ENCODE data around the gene ANKRD39. TPM values are rescaled to one million over a fixed set of nuclear protein-coding genes. Genes with fewer than 3 reads are reported as not detected.

The ANKRD39 gene
- total and polyA plus RNA-seq, 9 of the 15 experiments (the other 6 are each of a cell fraction or from before 2014, with no cell fraction given): 8.2 to 33.1 (median 23.8) TPM

DNA sequence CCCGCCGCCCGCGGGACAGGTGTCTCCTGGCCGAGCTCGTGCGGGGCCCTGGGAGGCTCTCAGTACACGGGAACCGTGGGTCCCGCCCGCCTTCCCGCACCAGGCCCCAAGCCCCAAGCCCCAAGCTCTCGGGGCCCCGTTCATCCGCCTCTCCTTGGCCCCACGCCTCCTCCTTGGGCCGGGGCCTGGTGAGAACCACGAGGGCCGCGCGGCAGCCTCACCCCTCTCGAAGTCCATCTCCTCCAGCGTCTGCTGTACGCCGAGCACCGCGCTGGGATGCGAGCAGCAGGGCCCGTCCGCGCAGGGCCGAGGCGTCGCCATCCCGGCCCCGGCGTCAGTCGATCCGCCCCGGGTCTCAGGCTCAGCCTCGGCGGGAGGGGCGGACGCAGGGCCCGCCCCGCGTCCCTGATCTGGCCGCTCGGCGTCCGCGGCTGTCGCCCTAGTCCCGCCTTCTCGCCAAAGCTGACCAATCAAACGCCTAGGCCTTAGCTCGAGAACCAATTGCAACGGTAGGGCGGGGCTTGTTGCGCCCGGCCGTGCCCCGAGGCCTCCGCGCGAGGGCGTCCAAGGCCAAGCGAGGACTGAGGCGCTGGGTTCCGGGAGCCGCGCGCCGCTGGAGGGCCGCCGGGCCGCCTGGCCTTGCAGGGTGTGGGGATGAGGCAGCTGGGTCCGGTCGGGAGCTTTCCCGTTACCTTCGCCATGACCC, at the start of gene ANKRD39 (continued):
- TF ChIP-seq ZNF639 (CRISPR knock-in tag; conservative IDR thresholded peaks at IDR 0.05 in 1 of 2, IDR thresholded peaks at IDR 0.05 in 1 of 2) (peak in 1 of 2 experiments; percentile 81; a peak in 1 of 4 replicates), ERF (CRISPR knock-in tag; IDR thresholded peaks at IDR 0.05) (peak; percentile 61; the same call in 1 of the 2 replicates), MCM7 (IDR thresholded peaks at IDR 0.05) (no peak), CGGBP1 (CRISPR knock-in tag; IDR thresholded peaks at IDR 0.05) (no peak), ZBED1 (IDR thresholded peaks at IDR 0.05) (peak; percentile 25; the same call in 1 of the 2 replicates), PKNOX1 (IDR thresholded peaks at IDR 0.05) (peak; percentile 60), TOE1 (IDR thresholded peaks at IDR 0.05; ENCODE audit: borderline replicate concordance) (peak; percentile 25; the same call in 1 of the 2 replicates), TOE1 (CRISPR knock-in tag; IDR thresholded peaks at IDR 0.05; ENCODE audit: borderline replicate concordance, low read depth) (no peak), RBFOX2 (IDR thresholded peaks at IDR 0.05; ENCODE audit: low read depth, low read length) (peak; percentile 83), RAD21 (CRISPR knock-in tag; conservative IDR thresholded peaks at IDR 0.05 in 1 of 2, IDR thresholded peaks at IDR 0.05 in 1 of 2) (peak; percentile 99), TCF3 (CRISPR knock-in tag; IDR thresholded peaks at IDR 0.05) (peak; percentile 23; the same call in 1 of the 2 replicates), XRCC5 (IDR thresholded peaks at IDR 0.05; ENCODE audit: low read depth, low read length) (peak; percentile 74; the same call in 1 of the 2 replicates), GABPB1 (CRISPR knock-in tag; IDR thresholded peaks at IDR 0.05) (peak; percentile 72), MYBL2 (IDR thresholded peaks at IDR 0.05; ENCODE audit: low read depth) (no peak), MYBL2 (CRISPR knock-in tag; IDR thresholded peaks at IDR 0.05; ENCODE audit: borderline replicate concordance) (no peak), ASH1L (IDR thresholded peaks at IDR 0.05; ENCODE audit: borderline replicate concordance, low read depth, partially characterized antibody) (peak; percentile 94)
- TF ChIP-seq, protein P1, sequence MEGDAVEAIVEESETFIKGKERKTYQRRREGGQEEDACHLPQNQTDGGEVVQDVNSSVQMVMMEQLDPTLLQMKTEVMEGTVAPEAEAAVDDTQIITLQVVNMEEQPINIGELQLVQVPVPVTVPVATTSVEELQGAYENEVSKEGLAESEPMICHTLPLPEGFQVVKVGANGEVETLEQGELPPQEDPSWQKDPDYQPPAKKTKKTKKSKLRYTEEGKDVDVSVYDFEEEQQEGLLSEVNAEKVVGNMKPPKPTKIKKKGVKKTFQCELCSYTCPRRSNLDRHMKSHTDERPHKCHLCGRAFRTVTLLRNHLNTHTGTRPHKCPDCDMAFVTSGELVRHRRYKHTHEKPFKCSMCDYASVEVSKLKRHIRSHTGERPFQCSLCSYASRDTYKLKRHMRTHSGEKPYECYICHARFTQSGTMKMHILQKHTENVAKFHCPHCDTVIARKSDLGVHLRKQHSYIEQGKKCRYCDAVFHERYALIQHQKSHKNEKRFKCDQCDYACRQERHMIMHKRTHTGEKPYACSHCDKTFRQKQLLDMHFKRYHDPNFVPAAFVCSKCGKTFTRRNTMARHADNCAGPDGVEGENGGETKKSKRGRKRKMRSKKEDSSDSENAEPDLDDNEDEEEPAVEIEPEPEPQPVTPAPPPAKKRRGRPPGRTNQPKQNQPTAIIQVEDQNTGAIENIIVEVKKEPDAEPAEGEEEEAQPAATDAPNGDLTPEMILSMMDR (IDR thresholded peaks at IDR 0.05 in 2 of 3, conservative IDR thresholded peaks at IDR 0.05 in 1 of 3; ENCODE audit: insufficient read depth in 2 of 3, low read depth in 1 of 3, low read length in 3 of 3): peak; percentile 90 to 99 (median 98)
- TF ChIP-seq, protein P2, sequence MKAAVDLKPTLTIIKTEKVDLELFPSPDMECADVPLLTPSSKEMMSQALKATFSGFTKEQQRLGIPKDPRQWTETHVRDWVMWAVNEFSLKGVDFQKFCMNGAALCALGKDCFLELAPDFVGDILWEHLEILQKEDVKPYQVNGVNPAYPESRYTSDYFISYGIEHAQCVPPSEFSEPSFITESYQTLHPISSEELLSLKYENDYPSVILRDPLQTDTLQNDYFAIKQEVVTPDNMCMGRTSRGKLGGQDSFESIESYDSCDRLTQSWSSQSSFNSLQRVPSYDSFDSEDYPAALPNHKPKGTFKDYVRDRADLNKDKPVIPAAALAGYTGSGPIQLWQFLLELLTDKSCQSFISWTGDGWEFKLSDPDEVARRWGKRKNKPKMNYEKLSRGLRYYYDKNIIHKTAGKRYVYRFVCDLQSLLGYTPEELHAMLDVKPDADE (conservative IDR thresholded peaks at IDR 0.05; ENCODE audit: control insufficient read depth, low read depth, low read length): peak; percentile 0; the same call in 1 of the 2 replicates
- TF ChIP-seq, protein P3, sequence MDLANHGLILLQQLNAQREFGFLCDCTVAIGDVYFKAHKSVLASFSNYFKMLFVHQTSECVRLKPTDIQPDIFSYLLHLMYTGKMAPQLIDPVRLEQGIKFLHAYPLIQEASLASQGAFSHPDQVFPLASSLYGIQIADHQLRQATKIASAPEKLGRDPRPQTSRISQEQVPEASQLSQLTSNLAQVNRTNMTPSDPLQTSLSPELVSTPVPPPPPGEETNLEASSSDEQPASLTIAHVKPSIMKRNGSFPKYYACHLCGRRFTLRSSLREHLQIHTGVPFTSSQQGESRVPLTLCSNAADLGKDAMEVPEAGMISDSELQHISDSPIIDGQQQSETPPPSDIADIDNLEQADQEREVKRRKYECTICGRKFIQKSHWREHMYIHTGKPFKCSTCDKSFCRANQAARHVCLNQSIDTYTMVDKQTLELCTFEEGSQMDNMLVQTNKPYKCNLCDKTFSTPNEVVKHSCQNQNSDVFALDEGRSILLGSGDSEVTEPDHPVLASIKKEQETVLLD (IDR thresholded peaks at IDR 0.05): peak; percentile 66

Data from K562 (cell line).